MM.1S (cell line): ENCODE data around the gene PRXL2A.

Source experiments
- EZH2 ChIP-seq: fragments of 300-600 bp; sonication (generic); optimal IDR thresholded peaks from 2 replicates; pipeline ENCODE3; 2017; ENCODE audit warnings: low read depth, mild to moderate bottlenecking, antibody characterized with exemption, low read length, mixed read lengths
- TF ChIP-seq, protein P1 (sequence below): fragments of 300-600 bp; sonication (generic); IDR thresholded peaks from 2 replicates; pipeline ENCODE4 v1.5.1; 2016; ENCODE audit warnings: antibody characterized with exemption, low read length, mixed read lengths

DNA sequence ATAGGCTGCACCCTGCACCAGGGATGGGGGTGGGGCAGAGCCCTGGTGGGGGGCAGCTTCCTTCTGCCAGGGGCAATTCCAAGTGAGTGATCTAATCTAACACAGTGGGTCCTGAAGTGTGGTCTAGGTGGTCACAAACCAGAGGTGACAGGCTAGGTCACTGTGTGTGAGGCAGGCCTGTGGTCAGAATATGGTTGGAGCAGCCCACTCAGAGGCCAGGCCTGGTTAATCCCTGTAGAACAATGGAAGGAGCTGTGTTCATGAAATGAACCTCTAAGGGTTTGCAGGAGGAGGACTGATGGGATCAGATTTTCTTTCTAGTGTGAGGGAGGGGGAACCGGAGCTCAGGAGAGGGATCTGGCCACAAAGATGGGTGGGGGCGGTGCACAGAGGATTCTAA lies 35.8 kb downstream of the PRXL2A start:
- no peak for TF ChIP-seq EZH2
- TF ChIP-seq, protein P1, sequence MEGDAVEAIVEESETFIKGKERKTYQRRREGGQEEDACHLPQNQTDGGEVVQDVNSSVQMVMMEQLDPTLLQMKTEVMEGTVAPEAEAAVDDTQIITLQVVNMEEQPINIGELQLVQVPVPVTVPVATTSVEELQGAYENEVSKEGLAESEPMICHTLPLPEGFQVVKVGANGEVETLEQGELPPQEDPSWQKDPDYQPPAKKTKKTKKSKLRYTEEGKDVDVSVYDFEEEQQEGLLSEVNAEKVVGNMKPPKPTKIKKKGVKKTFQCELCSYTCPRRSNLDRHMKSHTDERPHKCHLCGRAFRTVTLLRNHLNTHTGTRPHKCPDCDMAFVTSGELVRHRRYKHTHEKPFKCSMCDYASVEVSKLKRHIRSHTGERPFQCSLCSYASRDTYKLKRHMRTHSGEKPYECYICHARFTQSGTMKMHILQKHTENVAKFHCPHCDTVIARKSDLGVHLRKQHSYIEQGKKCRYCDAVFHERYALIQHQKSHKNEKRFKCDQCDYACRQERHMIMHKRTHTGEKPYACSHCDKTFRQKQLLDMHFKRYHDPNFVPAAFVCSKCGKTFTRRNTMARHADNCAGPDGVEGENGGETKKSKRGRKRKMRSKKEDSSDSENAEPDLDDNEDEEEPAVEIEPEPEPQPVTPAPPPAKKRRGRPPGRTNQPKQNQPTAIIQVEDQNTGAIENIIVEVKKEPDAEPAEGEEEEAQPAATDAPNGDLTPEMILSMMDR = no peak
